Transverse colon (tissue), 3 donors: ENCODE results near the gene ANTKMT.

Experiments
- POLR2A ChIP-seq: fragments of 450-650 bp; IDR thresholded peaks from one replicate; pipeline ENCODE4 v1.6.1; 2016; ENCODE audit warnings: antibody characterized with exemption, mild to moderate bottlenecking, moderate library complexity
- TF ChIP-seq, protein P1 (sequence below), 5 experiments: fragments of 200-600 bp in 3 of 5; fragments of 450-650 bp in 2 of 5; sonication (generic) in 3 of 5; IDR thresholded peaks; 1 replicate in 2 of 5; 2 replicates in 3 of 5; pipeline ENCODE4 v1.5.1; 2016 to 2017; ENCODE audit warnings: antibody characterized with exemption in 5 of 5, inconsistent platforms in 3 of 5, mild to moderate bottlenecking in 2 of 5, moderate library complexity in 1 of 5

DNA sequence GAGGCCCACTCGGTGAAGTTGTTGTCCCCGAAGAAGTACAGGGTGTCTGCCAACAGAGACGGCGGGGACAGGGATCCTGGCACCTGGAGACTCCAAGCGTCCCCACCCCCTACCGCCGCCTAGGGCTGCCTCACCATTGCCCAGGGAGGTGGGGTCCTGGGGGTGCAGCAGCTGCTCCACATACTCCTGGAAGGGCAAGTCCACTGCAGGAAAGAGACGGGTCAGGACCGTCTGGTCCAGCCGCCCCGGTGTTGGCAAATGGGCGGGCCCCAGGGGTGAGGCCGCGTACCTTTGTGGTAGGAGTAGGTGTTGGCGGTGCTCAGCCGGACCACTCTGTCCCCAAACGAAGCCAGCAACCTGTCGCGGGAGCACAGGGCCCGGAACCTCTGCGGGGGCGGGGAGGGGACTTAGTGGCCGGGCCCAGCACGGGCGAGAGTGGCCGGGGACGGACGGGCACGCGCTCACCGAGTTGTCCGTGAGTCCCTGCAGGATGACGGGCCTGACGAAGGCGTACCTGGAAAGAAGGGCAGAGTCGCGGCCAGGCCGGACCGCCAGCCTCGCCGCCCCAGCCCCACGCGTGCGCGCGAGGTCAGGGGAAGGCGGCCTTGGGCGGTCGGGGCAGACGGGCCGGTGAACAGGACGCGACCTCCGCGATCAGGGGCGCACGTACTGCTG is 37.4 kb upstream of the ANTKMT start:
- TF ChIP-seq, protein P1, sequence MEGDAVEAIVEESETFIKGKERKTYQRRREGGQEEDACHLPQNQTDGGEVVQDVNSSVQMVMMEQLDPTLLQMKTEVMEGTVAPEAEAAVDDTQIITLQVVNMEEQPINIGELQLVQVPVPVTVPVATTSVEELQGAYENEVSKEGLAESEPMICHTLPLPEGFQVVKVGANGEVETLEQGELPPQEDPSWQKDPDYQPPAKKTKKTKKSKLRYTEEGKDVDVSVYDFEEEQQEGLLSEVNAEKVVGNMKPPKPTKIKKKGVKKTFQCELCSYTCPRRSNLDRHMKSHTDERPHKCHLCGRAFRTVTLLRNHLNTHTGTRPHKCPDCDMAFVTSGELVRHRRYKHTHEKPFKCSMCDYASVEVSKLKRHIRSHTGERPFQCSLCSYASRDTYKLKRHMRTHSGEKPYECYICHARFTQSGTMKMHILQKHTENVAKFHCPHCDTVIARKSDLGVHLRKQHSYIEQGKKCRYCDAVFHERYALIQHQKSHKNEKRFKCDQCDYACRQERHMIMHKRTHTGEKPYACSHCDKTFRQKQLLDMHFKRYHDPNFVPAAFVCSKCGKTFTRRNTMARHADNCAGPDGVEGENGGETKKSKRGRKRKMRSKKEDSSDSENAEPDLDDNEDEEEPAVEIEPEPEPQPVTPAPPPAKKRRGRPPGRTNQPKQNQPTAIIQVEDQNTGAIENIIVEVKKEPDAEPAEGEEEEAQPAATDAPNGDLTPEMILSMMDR (IDR thresholded peaks at IDR 0.05): no peak
- TF ChIP-seq POLR2A: peak; percentile 16
